H1 (cell line): Measurements from ENCODE around the gene GFY. TPM values are rescaled to one million over a fixed set of nuclear protein-coding genes. Genes with fewer than 3 reads are reported as not detected.

Experiments used
- CTCF ChIA-PET: fragments of 300-600 bp; sonication (Branson Sonifier 250); formaldehyde crosslinking; loops from one replicate; lab custom pipeline; 2021; ENCODE audit not compliant: partially characterized antibody; lab: Charles Lee
- POLR2A ChIA-PET: fragments of 300-600 bp; sonication (Branson Sonifier 250); formaldehyde crosslinking; loops from one replicate; lab custom pipeline; 2021; ENCODE audit warnings: inconsistent platforms; ENCODE audit not compliant: partially characterized antibody; lab: Charles Lee
- DNase-seq, 2 experiments: peaks; one replicate each; pipeline versions ENCODE4 v3.0.0 to v3.0.0-alpha.2; 2010 to 2022; ENCODE audit warnings: low spot score in 2 of 2, low read depth in 1 of 2, mixed read lengths in 1 of 2
- FAIRE-seq: peaks from 2 replicates; lab custom pipeline; 2011; peaks lifted over from hg19 to GRCh38; lab: Jason Lieb, UNC
- H2AFZ ChIP-seq: 2 replicates; pipeline ENCODE4 v1.8.1; 2012; ENCODE audit warnings: low read length, inconsistent platforms
- H2AK5ac ChIP-seq: 2 replicates; pipeline ENCODE4 v1.6.1; 2013; ENCODE audit warnings: low read depth, low read length
- H2BK120ac ChIP-seq: replicated peaks from 2 replicates; pipeline ENCODE3; 2013; ENCODE audit warnings: low read depth, low read length, inconsistent platforms
- H2BK12ac ChIP-seq: 2 replicates; pipeline ENCODE4 v1.6.1; 2013; ENCODE audit warnings: low read depth, low read length
- H2BK15ac ChIP-seq: 2 replicates; pipeline ENCODE4 v1.6.1; 2013; ENCODE audit warnings: low read length
- H2BK20ac ChIP-seq: 2 replicates; pipeline ENCODE4 v1.6.1; 2013; ENCODE audit warnings: low read length
- H2BK5ac ChIP-seq: 2 replicates; pipeline ENCODE4 v1.6.1; 2013; ENCODE audit warnings: low read depth, low read length
- H3K14ac ChIP-seq: 2 replicates; pipeline ENCODE4 v1.6.1; 2013; ENCODE audit warnings: inconsistent platforms; ENCODE audit not compliant: insufficient read length
- H3K18ac ChIP-seq: 2 replicates; pipeline ENCODE4 v1.6.1; 2013; ENCODE audit warnings: low read length; ENCODE audit errors: extremely low read depth
- H3K23ac ChIP-seq: 2 replicates; pipeline ENCODE4 v1.6.1; 2013; ENCODE audit warnings: inconsistent platforms; ENCODE audit not compliant: insufficient read length
- H3K23me2 ChIP-seq: 2 replicates; pipeline ENCODE4 v1.6.1; 2013; ENCODE audit warnings: low read depth, low read length
- H3K27ac ChIP-seq: 2 replicates; pipeline ENCODE4 v1.6.1; 2011; ENCODE audit warnings: low read depth, low read length, inconsistent platforms
- H3K27me3 ChIP-seq, 4 experiments: replicated peaks in 1 of 4; 1 replicate in 1 of 4; 2 replicates in 3 of 4; pipeline versions ENCODE4 v1.6.1 to v1.8.1; 2011 to 2013; ENCODE audit warnings: low read length in 3 of 4, mild to moderate bottlenecking in 3 of 4, inconsistent platforms in 2 of 4, mixed read lengths in 2 of 4, moderate library complexity in 1 of 4; ENCODE audit not compliant: control insufficient read depth in 3 of 4, insufficient read depth in 3 of 4; ENCODE audit errors: extremely low read depth in 1 of 4
- H3K36me3 ChIP-seq, 4 experiments: 2 replicates each; pipeline versions ENCODE4 v1.6.1 to v1.8.1; 2011 to 2013; ENCODE audit warnings: mild to moderate bottlenecking in 4 of 4, low read length in 3 of 4, moderate library complexity in 2 of 4, control low read depth in 1 of 4, inconsistent platforms in 1 of 4; ENCODE audit not compliant: insufficient read depth in 4 of 4, control insufficient read depth in 2 of 4
- H3K4ac ChIP-seq: replicated peaks from 2 replicates; pipeline ENCODE3; 2013; ENCODE audit warnings: low read length, low read depth, mixed read lengths, inconsistent platforms; ENCODE audit not compliant: insufficient read length
- H3K4me1 ChIP-seq, 4 experiments: replicated peaks in 1 of 4; 1 replicate in 1 of 4; 2 replicates in 3 of 4; pipeline versions ENCODE4 v1.6.1 to v1.8.1; 2011 to 2013; ENCODE audit warnings: low read length in 3 of 4, inconsistent platforms in 2 of 4, mixed read lengths in 1 of 4; ENCODE audit not compliant: insufficient read depth in 4 of 4, control insufficient read depth in 3 of 4
- H3K4me2 ChIP-seq, 2 experiments: 2 replicates each; pipeline versions ENCODE4 v1.6.1 to v1.8.1; 2011 to 2013; ENCODE audit warnings: low read depth in 2 of 2, low read length in 2 of 2, control low read depth in 1 of 2, inconsistent platforms in 1 of 2, mild to moderate bottlenecking in 1 of 2; ENCODE audit not compliant: insufficient read depth in 1 of 2
- H3K4me3 ChIP-seq, 4 experiments: fragments of 200-600, 300-600 bp in 1 of 4; sonication (generic), shearing (Covaris generic), sonication (Bioruptor Twin) in 1 of 4; 2 replicates each; pipeline versions ENCODE4 v1.5.1 to v1.8.1; 2011 to 2016; ENCODE audit warnings: low read length in 4 of 4, low read depth in 3 of 4, control low read depth in 2 of 4, inconsistent platforms in 2 of 4, mild to moderate bottlenecking in 2 of 4, mixed read lengths in 1 of 4, moderate library complexity in 1 of 4; ENCODE audit not compliant: insufficient read depth in 2 of 4; ENCODE audit errors: extremely low read depth in 1 of 4
- H3K56ac ChIP-seq: replicated peaks from 2 replicates; pipeline ENCODE3; 2013; ENCODE audit warnings: low read depth, mild to moderate bottlenecking, mixed read lengths, low read length, inconsistent platforms; ENCODE audit not compliant: insufficient read length
- H3K79me1 ChIP-seq: 2 replicates; pipeline ENCODE4 v1.6.1; 2013; ENCODE audit warnings: low read depth, low read length, control low read depth
- H3K79me2 ChIP-seq, 2 experiments: 2 replicates each; pipeline versions ENCODE4 v1.6.1 to v1.8.1; 2012 to 2013; ENCODE audit warnings: low read length in 2 of 2, mild to moderate bottlenecking in 2 of 2, inconsistent platforms in 1 of 2; ENCODE audit not compliant: insufficient read depth in 2 of 2, control insufficient read depth in 1 of 2
- H3K9ac ChIP-seq, 4 experiments: replicated peaks in 1 of 4; 1 replicate in 1 of 4; 2 replicates in 3 of 4; pipeline versions ENCODE4 v1.6.1 to v1.8.1; 2011 to 2013; ENCODE audit warnings: low read depth in 3 of 4, low read length in 3 of 4, control low read depth in 2 of 4, mild to moderate bottlenecking in 2 of 4, moderate library complexity in 2 of 4, inconsistent platforms in 1 of 4; ENCODE audit errors: extremely low read depth in 1 of 4
- H3K9me3 ChIP-seq, 2 experiments: 2 replicates each; pipeline versions ENCODE4 v1.6.1 to v1.8.1; 2012 to 2013; ENCODE audit warnings: mild to moderate bottlenecking in 2 of 2, moderate library complexity in 2 of 2, control low read depth in 1 of 2, inconsistent platforms in 1 of 2, low read depth in 1 of 2, low read length in 1 of 2, mixed read lengths in 1 of 2; ENCODE audit not compliant: insufficient read depth in 2 of 2
- H4K20me1 ChIP-seq, 2 experiments: replicated peaks in 1 of 2; 2 replicates each; pipeline versions ENCODE3 to v1.8.1; 2011 to 2013; ENCODE audit warnings: inconsistent platforms in 2 of 2, low read length in 2 of 2, mild to moderate bottlenecking in 1 of 2; ENCODE audit not compliant: insufficient read depth in 2 of 2, control insufficient read depth in 1 of 2
- H4K5ac ChIP-seq: 2 replicates; pipeline ENCODE4 v1.6.1; 2013; ENCODE audit warnings: low read length, low read depth, mixed read lengths, inconsistent platforms; ENCODE audit not compliant: insufficient read length
- H4K8ac ChIP-seq: 2 replicates; pipeline ENCODE4 v1.8.0; 2013; ENCODE audit warnings: mild to moderate bottlenecking, moderate library complexity, low read length, inconsistent platforms; ENCODE audit not compliant: insufficient read depth; ENCODE audit errors: extremely low read depth
- H4K91ac ChIP-seq: replicated peaks from 2 replicates; pipeline ENCODE3; 2013; ENCODE audit warnings: low read length, mixed read lengths, inconsistent platforms; ENCODE audit not compliant: insufficient read length
- KDM5A ChIP-seq: fragments of 200-600 bp; IDR thresholded peaks from 2 replicates; pipeline ENCODE4 v1.7.1; 2012; ENCODE audit warnings: mild to moderate bottlenecking, low read length, inconsistent platforms, mixed read lengths
- SUZ12 ChIP-seq: fragments of 200-600 bp; sonication (generic); IDR thresholded peaks from 2 replicates; pipeline ENCODE4 v1.6.1; 2012; ENCODE audit warnings: mild to moderate bottlenecking, inconsistent platforms, low read length, moderate library complexity, mixed read lengths
- WGBS, 2 experiments: shearing (Covaris generic) in 1 of 2; methylation state at CpG; one replicate each; pipeline versions ENCODE4 v1.1.6 to v1.1.7; 2013 to 2015; ENCODE audit warnings: low lambda C conversion rate in 2 of 2, mixed read lengths in 2 of 2, inconsistent platforms in 1 of 2, low coverage in 1 of 2, missing lambda C conversion rate in 1 of 2; ENCODE audit not compliant: insufficient replicate concordance in 2 of 2, insufficient coverage in 1 of 2, insufficient read length in 1 of 2; ENCODE audit errors: extremely low coverage in 1 of 2, missing lambda C conversion rate in 1 of 2; 5-methylcytosine and 5-hydroxymethylcytosine counted together
- polyA plus RNA-seq, 7 experiments: library from polyadenylated mRNA; depleted of rRNA in 3 of 7; stranded (reverse) in 5 of 7; unstranded in 2 of 7; fragments of >200 nt in 5 of 7; fragments of 200-250 nt in 2 of 7; gene quantifications; 1 replicate in 5 of 7; 2 replicates in 1 of 7; 4 replicates in 1 of 7; pipeline versions ENCODE4 v1.2.1 to v1.2.3, GENCODE V29; 2011 to 2013; ENCODE audit warnings: missing spikeins in 2 of 7, mixed read lengths in 2 of 7
- total RNA-seq: library from RNA; stranded (reverse); fragmentation: NEBNext Ultra II Directional; extraction: Animal tissue kit (Norgen Biotek cat#: 25700); gene quantifications from 2 replicates; pipeline ENCODE4 v1.2.1, GENCODE V29; 2021
- TF ChIP-seq, protein P1 (sequence below): IDR thresholded peaks from 2 replicates; pipeline ENCODE4 v1.6.1; 2012; ENCODE audit warnings: inconsistent platforms

GFY gene
- total and polyA plus RNA-seq, 2 of the 8 experiments (the other 6 are each of a cell fraction or from before 2014, with no cell fraction given) = 0.68 to 0.93 TPM

DNA sequence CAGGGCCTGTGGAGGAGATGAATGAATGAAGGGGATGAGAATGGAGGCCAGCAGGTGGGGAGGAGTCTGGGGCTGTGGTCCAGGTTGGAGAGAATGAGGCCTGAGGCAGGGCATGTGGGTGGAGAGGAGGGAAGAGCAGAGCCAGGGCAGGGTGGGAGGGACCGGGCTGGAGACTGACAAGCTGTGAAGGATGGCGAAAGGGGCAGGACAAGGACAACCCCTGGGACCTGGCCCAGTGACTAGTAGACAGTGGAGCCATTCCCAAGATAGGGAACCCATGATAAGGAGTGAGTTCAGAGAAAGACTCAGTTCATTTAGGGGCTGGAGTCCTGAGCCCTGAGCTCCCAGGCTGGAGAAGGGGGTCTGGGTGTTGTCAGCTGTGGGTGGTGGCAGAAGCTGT is 5.0 kb upstream of the GFY start:
- H3K9ac ChIP-seq = no peak overlapping the region; a peak in 1 of 7 replicates
- FAIRE-seq (no peak), DNase-seq (no peak)
- no peaks in the 10 kb centered on the region for H4K20me1 ChIP-seq
- no peaks in the 10 kb centered on the region for H3K79me1 ChIP-seq
- H3K4me2 ChIP-seq = peak overlapping the region; percentile 19 to 40; a peak in 3 of 4 replicates
- no peaks in the 10 kb centered on the region for H3K79me2 ChIP-seq
- H2BK15ac ChIP-seq = no peak overlapping the region
- no peak overlapping the region for H2AFZ ChIP-seq
- no peak overlapping the region for H3K4ac ChIP-seq
- ChIA-PET POLR2A (interaction anchor here (1.2 to 2.1 kb wide), 2 partner anchors 13 to 59 kb away, joined by 8 read pairs; partner anchors contain the start of gene TEAD2), CTCF (interaction anchor here (1.2 to 14.7 kb wide), 5 partner anchors 9 to 26 kb away, joined by 3 to 291 read pairs (median 23); no protein-coding TSS in a partner anchor)
- no peak overlapping the region for H3K27ac ChIP-seq
- H3K23ac ChIP-seq = no peak overlapping the region
- peak overlapping the region; percentile 32; the same call in 1 of the 2 replicates for H2BK20ac ChIP-seq
- H3K4me1 ChIP-seq = peaks cover 4 to 26% (median 19%) of the 10 kb centered on the region in 4 experiments; a peak in 6 of 7 replicates
- no peak overlapping the region for H2BK5ac ChIP-seq
- H2BK12ac ChIP-seq = no peak overlapping the region
- H2BK120ac ChIP-seq = no peak overlapping the region
- H3K18ac ChIP-seq = no peak overlapping the region
- no peak overlapping the region for H4K8ac ChIP-seq
- peaks cover 5% of the 10 kb centered on the region; the same call in 1 of the 2 replicates for H3K23me2 ChIP-seq
- H3K56ac ChIP-seq = no peak overlapping the region
- H3K4me3 ChIP-seq = no peak overlapping the region; a peak in 1 of 8 replicates
- no peak overlapping the region for H4K91ac ChIP-seq
- TF ChIP-seq, protein P1, sequence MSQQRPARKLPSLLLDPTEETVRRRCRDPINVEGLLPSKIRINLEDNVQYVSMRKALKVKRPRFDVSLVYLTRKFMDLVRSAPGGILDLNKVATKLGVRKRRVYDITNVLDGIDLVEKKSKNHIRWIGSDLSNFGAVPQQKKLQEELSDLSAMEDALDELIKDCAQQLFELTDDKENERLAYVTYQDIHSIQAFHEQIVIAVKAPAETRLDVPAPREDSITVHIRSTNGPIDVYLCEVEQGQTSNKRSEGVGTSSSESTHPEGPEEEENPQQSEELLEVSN = peak; percentile 33; the same call in 1 of the 2 replicates
- TF ChIP-seq KDM5A (no peak), SUZ12 (no peak)
- 100% methylated on average over 1 of the region's 2 CpGs; no CpG with 5 or more reads in 1 of the 2 experiments for WGBS, 2 experiments
- H2AK5ac ChIP-seq = 0 out of 2 replicates have a peak overlapping the region, but pooled peaks have one; percentile 39
- H3K9me3 ChIP-seq = no peaks in the 10 kb centered on the region
- H3K14ac ChIP-seq = no peak overlapping the region
- no peak overlapping the region for H4K5ac ChIP-seq
- H3K36me3 ChIP-seq = no peaks in the 10 kb centered on the region
- peaks cover 22 to 42% (median 38%) of the 10 kb centered on the region in 4 experiments for H3K27me3 ChIP-seq
